NCI-H2029 (cell line): ENCODE data around the gene REX1BD.

ENCODE experiments used
- DNase-seq: peaks from one replicate; lab custom pipeline; 2025; lab: John Stamatoyannopoulos, UW

The REX1BD gene

GRCh38 chr19:18613589-18614234 lies 25.1 kb downstream of the REX1BD start:
- no peak for DNase-seq

GRCh38 chr19:18616023-18616422 lies 27.4 kb downstream of the REX1BD start:
- no peak for DNase-seq

GRCh38 chr19:18617562-18617961 lies 29.0 kb downstream of the REX1BD start:
- DNase-seq = no peak

- DNase-seq = no peak
Measured at GRCh38 chr19:18618236-18618635, 29.6 kb downstream of the REX1BD start.

GRCh38 chr19:18620311-18620710 lies 31.7 kb downstream of the REX1BD start:
- no peak for DNase-seq

GRCh38 chr19:18620902-18621301 lies 32.3 kb downstream of the REX1BD start:
- DNase-seq = no peak

GRCh38 chr19:18626906-18627305 lies 38.3 kb downstream of the REX1BD start:
- no peak for DNase-seq

- DNase-seq = no peak
Measured at GRCh38 chr19:18629166-18630088, 40.8 kb downstream of the REX1BD start.

GRCh38 chr19:18633321-18633720 lies 44.7 kb downstream of the REX1BD start:
- DNase-seq = peak; percentile 48

GRCh38 chr19:18634612-18635297 lies 46.2 kb downstream of the REX1BD start:
- no peak for DNase-seq

GRCh38 chr19:18635831-18636182 lies 47.2 kb downstream of the REX1BD start:
- no peak for DNase-seq

- DNase-seq = peak; percentile 97
Measured at GRCh38 chr19:18636183-18636968, 47.8 kb downstream of the REX1BD start.

GRCh38 chr19:18636969-18637629 lies 48.5 kb downstream of the REX1BD start, which contains the start of gene KLHL26:
TSS of gene KLHL26 (plus strand) at chr19:18637028. CDS start at chr19:18637055, 27 bp downstream.
- no peak for DNase-seq

GRCh38 chr19:18637673-18638630 lies 49.4 kb downstream of the REX1BD start:
- DNase-seq = peak; percentile 63

GRCh38 chr19:18639706-18640243 lies 51.2 kb downstream of the REX1BD start:
- DNase-seq = no peak
